Fibroblast of lung (primary cell): ENCODE results near the gene SUZ12. TPM values are rescaled to one million over a fixed set of nuclear protein-coding genes. Genes with fewer than 3 reads are reported as not detected.
"Not testable (repeated sequence)": the region's sequence is repeated elsewhere in the genome, so short reads cannot be mapped to it uniquely, and the experiment has no call there.

Experiments used
- DNase-seq, 2 donors: peaks; one replicate each; pipeline versions ENCODE4 v3.0.0 to v3.0.0-alpha.2; 2010; ENCODE audit warnings: low read depth in 2 of 2
- H2AFZ ChIP-seq: 2 replicates; pipeline ENCODE4 v1.5.1; 2012; ENCODE audit warnings: low read length, control low read depth, inconsistent platforms
- H3K27ac ChIP-seq: 2 replicates; pipeline ENCODE4 v1.5.1; 2011; ENCODE audit warnings: low read length, control low read depth; ENCODE audit not compliant: insufficient read depth
- H3K27me3 ChIP-seq: 2 replicates; pipeline ENCODE4 v1.5.1; 2011; ENCODE audit warnings: mild to moderate bottlenecking, low read length; ENCODE audit not compliant: control insufficient read depth, insufficient read depth
- H3K36me3 ChIP-seq: 2 replicates; pipeline ENCODE4 v1.5.1; 2011; ENCODE audit warnings: low read length; ENCODE audit not compliant: control insufficient read depth, insufficient read depth
- H3K4me1 ChIP-seq: 2 replicates; pipeline ENCODE4 v1.5.1; 2011; ENCODE audit warnings: low read length; ENCODE audit not compliant: control insufficient read depth, insufficient read depth; ENCODE audit errors: extremely low read depth
- H3K4me2 ChIP-seq: 2 replicates; pipeline ENCODE4 v1.5.1; 2011; ENCODE audit warnings: low read length, control low read depth; ENCODE audit not compliant: insufficient read depth; ENCODE audit errors: extremely low read depth
- H3K4me3 ChIP-seq, 4 experiments: fragments of 200-600 bp in 1 of 4; sonication (generic) in 1 of 4; replicated peaks in 1 of 4; 2 replicates each; pipeline ENCODE4 v1.5.1; 2011 to 2016; ENCODE audit warnings: low read length in 4 of 4, low read depth in 3 of 4, mild to moderate bottlenecking in 3 of 4, control low read depth in 2 of 4, inconsistent platforms in 1 of 4, mixed read lengths in 1 of 4; ENCODE audit not compliant: insufficient read depth in 1 of 4; ENCODE audit errors: control extremely low read depth in 1 of 4
- H3K79me2 ChIP-seq: 2 replicates; pipeline ENCODE4 v1.5.1; 2012; ENCODE audit warnings: mild to moderate bottlenecking, low read length, inconsistent platforms; ENCODE audit not compliant: control insufficient read depth, insufficient read depth
- H3K9ac ChIP-seq: 2 replicates; pipeline ENCODE4 v1.5.1; 2011; ENCODE audit warnings: mild to moderate bottlenecking, low read length, control low read depth; ENCODE audit not compliant: insufficient read depth
- H3K9me3 ChIP-seq: 2 replicates; pipeline ENCODE4 v1.5.1; 2012; ENCODE audit warnings: low read depth, low read length; ENCODE audit not compliant: control insufficient read depth, insufficient read depth
- H4K20me1 ChIP-seq: 2 replicates; pipeline ENCODE4 v1.5.1; 2011; ENCODE audit warnings: low read length; ENCODE audit not compliant: control insufficient read depth, insufficient read depth; ENCODE audit errors: extremely low read depth
- CTCF ChIP-seq, 2 donors: IDR thresholded peaks in 1 of 2; conservative IDR thresholded peaks in 1 of 2; 1 replicate in 1 of 2; 2 replicates in 1 of 2; pipeline ENCODE4 v1.5.1; 2011 to 2012; ENCODE audit warnings: low read length in 2 of 2, control low read depth in 1 of 2, inconsistent platforms in 1 of 2, low read depth in 1 of 2, mild to moderate bottlenecking in 1 of 2
- EZH2 ChIP-seq: IDR thresholded peaks from 2 replicates; pipeline ENCODE4 v1.5.1; 2012; ENCODE audit warnings: low read length, control low read depth, mild to moderate bottlenecking; ENCODE audit errors: missing control alignments
- polyA plus RNA-seq, 2 donors: library from polyadenylated mRNA; depleted of rRNA in 1 of 2; stranded (reverse) in 1 of 2; unstranded in 1 of 2; fragments of >200 nt; gene quantifications; 2 replicates each; pipeline ENCODE4 v1.2.1, GENCODE V29; 2011 to 2012; ENCODE audit warnings: missing spikeins in 1 of 2
- total RNA-seq: library from RNA; depleted of rRNA; stranded (reverse); fragments of >200 nt; gene quantifications from 2 replicates; pipeline ENCODE4 v1.2.1, GENCODE V29; 2014

SUZ12 gene
- total and polyA plus RNA-seq, 2 donors (not counting 1 experiment from before 2014, with no cell fraction given) = 26.1 to 26.4 TPM

- H3K4me3 ChIP-seq = no peak overlapping the region
- H4K20me1 ChIP-seq = no peaks in the 10 kb centered on the region
- H3K9ac ChIP-seq = no peak overlapping the region
- no peak overlapping the region for H3K27ac ChIP-seq
- H2AFZ ChIP-seq = no peak overlapping the region
- H3K27me3 ChIP-seq = no peaks in the 10 kb centered on the region
- H3K4me2 ChIP-seq = no peak overlapping the region
- DNase-seq = peak in 1 of 2 donors; percentile 42
- TF ChIP-seq EZH2 = no peak
- TF ChIP-seq CTCF (conservative IDR thresholded peaks at IDR 0.05 in 1 of 2, IDR thresholded peaks at IDR 0.05 in 1 of 2; ENCODE audit: low read depth in 1 of 2, low read length in 2 of 2) = no peak
- H3K36me3 ChIP-seq = peaks cover 2% of the 10 kb centered on the region
- no peaks in the 10 kb centered on the region for H3K4me1 ChIP-seq
- H3K9me3 ChIP-seq = no peaks in the 10 kb centered on the region
- H3K79me2 ChIP-seq = no peaks in the 10 kb centered on the region
These were observed 84.3 kb downstream of the SUZ12 start for GRCh38 chr17:32020943-32021614.

- TF ChIP-seq CTCF (conservative IDR thresholded peaks at IDR 0.05 in 1 of 2, IDR thresholded peaks at IDR 0.05 in 1 of 2; ENCODE audit: low read depth in 1 of 2, low read length in 2 of 2) = no peak
- TF ChIP-seq EZH2 = no peak
- H3K4me1 ChIP-seq = no peaks in the 10 kb centered on the region
These were observed 84.8 kb downstream of the SUZ12 start for GRCh38 chr17:32021615-32021955.

GRCh38 chr17:32022554-32022953 is 85.7 kb downstream of the SUZ12 start:
- not testable (repeated sequence) for H3K9ac ChIP-seq, H3K4me3 ChIP-seq, H4K20me1 ChIP-seq, H3K4me1 ChIP-seq, H3K27me3 ChIP-seq, H3K79me2 ChIP-seq, H2AFZ ChIP-seq, H3K9me3 ChIP-seq, DNase-seq, H3K27ac ChIP-seq, H3K4me2 ChIP-seq, H3K36me3 ChIP-seq

More at GRCh38 chr17:32021615-32021955, 84.8 kb downstream of the SUZ12 start:
- Histone ChIP-seq H3K4me3 (no peak overlapping the region), H3K9me3 (no peaks in the 10 kb centered on the region), H3K4me2 (no peak overlapping the region), H3K27me3 (no peaks in the 10 kb centered on the region), H3K79me2 (no peaks in the 10 kb centered on the region), H3K9ac (no peak overlapping the region), H2AFZ (no peak overlapping the region), H3K36me3 (peaks cover 2% of the 10 kb centered on the region), H3K27ac (no peak overlapping the region), H4K20me1 (no peaks in the 10 kb centered on the region)
- DNase-seq = peak in 1 of 2 donors; percentile 9

GRCh38 chr17:32027271-32027670 is 90.5 kb downstream of the SUZ12 start:
- H3K79me2 ChIP-seq, H4K20me1 ChIP-seq, H3K4me2 ChIP-seq, H3K36me3 ChIP-seq, H3K27me3 ChIP-seq, H3K27ac ChIP-seq, H3K9ac ChIP-seq, H3K9me3 ChIP-seq, H3K4me3 ChIP-seq, DNase-seq, H2AFZ ChIP-seq, H3K4me1 ChIP-seq: not testable (repeated sequence)
